ENCODE data around the gene AKR1A1. TPM values are rescaled to one million over a fixed set of nuclear protein-coding genes. Genes with fewer than 3 reads are reported as not detected.
A peak's percentile ranks its signal among the peaks of the same experiment; 100 is the strongest.

The AKR1A1 gene
- total RNA-seq, 1 donor from 2014 or later, result 182 TPM

GRCh38 chr1:45563843-45564242 lies 13.2 kb downstream of the AKR1A1 start:
- no peak for TF ChIP-seq CTCF (IDR thresholded peaks at IDR 0.05; ENCODE audit: partially characterized antibody, unreplicated experiment)
- peaks cover 3% of the 10 kb centered on the region for H3K27me3 Mint-ChIP-seq (ENCODE audit: unreplicated experiment)

GRCh38 chr1:45566722-45567121 lies 16.1 kb downstream of the AKR1A1 start:
- peaks cover 4% of the 10 kb centered on the region for H3K9me3 Mint-ChIP-seq (ENCODE audit: unreplicated experiment)
- H3K36me3 Mint-ChIP-seq (ENCODE audit: unreplicated experiment), result no peaks in the 10 kb centered on the region
- peaks cover 1% of the 10 kb centered on the region for H3K4me1 Mint-ChIP-seq (ENCODE audit: low read depth, unreplicated experiment)
- H3K27ac Mint-ChIP-seq (ENCODE audit: unreplicated experiment), result no peak overlapping the region
- peaks cover 3% of the 10 kb centered on the region for H3K27me3 Mint-ChIP-seq (ENCODE audit: unreplicated experiment)
- no peak for TF ChIP-seq CTCF (IDR thresholded peaks at IDR 0.05; ENCODE audit: partially characterized antibody, unreplicated experiment)
- H3K4me3 Mint-ChIP-seq (ENCODE audit: unreplicated experiment), result no peak overlapping the region
- DNase-seq, result no peak

More at GRCh38 chr1:45563843-45564242, 13.2 kb downstream of the AKR1A1 start:
- H3K4me3 Mint-ChIP-seq (ENCODE audit: unreplicated experiment), result no peak overlapping the region
- H3K4me1 Mint-ChIP-seq (ENCODE audit: low read depth, unreplicated experiment), result no peaks in the 10 kb centered on the region
- no peaks in the 10 kb centered on the region for H3K36me3 Mint-ChIP-seq (ENCODE audit: unreplicated experiment)
- no peak overlapping the region for H3K27ac Mint-ChIP-seq (ENCODE audit: unreplicated experiment)
- peaks cover 4% of the 10 kb centered on the region for H3K9me3 Mint-ChIP-seq (ENCODE audit: unreplicated experiment)
- no peak for DNase-seq

GRCh38 chr1:45567911-45568310 lies 17.3 kb downstream of the AKR1A1 start:
- no peak overlapping the region for H3K4me3 Mint-ChIP-seq (ENCODE audit: unreplicated experiment)
- H3K27ac Mint-ChIP-seq (ENCODE audit: unreplicated experiment), result no peak overlapping the region
- H3K27me3 Mint-ChIP-seq (ENCODE audit: unreplicated experiment), result peaks cover 4% of the 10 kb centered on the region
- DNase-seq, result no peak
- peaks cover 1% of the 10 kb centered on the region for H3K4me1 Mint-ChIP-seq (ENCODE audit: low read depth, unreplicated experiment)
- no peaks in the 10 kb centered on the region for H3K36me3 Mint-ChIP-seq (ENCODE audit: unreplicated experiment)
- no peak for TF ChIP-seq CTCF (IDR thresholded peaks at IDR 0.05; ENCODE audit: partially characterized antibody, unreplicated experiment)
- peaks cover 4% of the 10 kb centered on the region for H3K9me3 Mint-ChIP-seq (ENCODE audit: unreplicated experiment)

GRCh38 chr1:45568421-45568820 lies 17.8 kb downstream of the AKR1A1 start:
- Mint-ChIP-seq H3K27me3 (ENCODE audit: unreplicated experiment) (peaks cover 4% of the 10 kb centered on the region), H3K27ac (ENCODE audit: unreplicated experiment) (peak overlapping the region; percentile 31), H3K36me3 (ENCODE audit: unreplicated experiment) (no peaks in the 10 kb centered on the region), H3K9me3 (ENCODE audit: unreplicated experiment) (peaks cover 4% of the 10 kb centered on the region), H3K4me3 (ENCODE audit: unreplicated experiment) (no peak overlapping the region), H3K4me1 (ENCODE audit: low read depth, unreplicated experiment) (peaks cover 1% of the 10 kb centered on the region)
- DNase-seq, result no peak
- TF ChIP-seq CTCF (IDR thresholded peaks at IDR 0.05; ENCODE audit: partially characterized antibody, unreplicated experiment), result no peak

- Mint-ChIP-seq H3K4me3 (ENCODE audit: unreplicated experiment) (no peak overlapping the region), H3K27ac (ENCODE audit: unreplicated experiment) (no peak overlapping the region), H3K27me3 (ENCODE audit: unreplicated experiment) (peaks cover 4% of the 10 kb centered on the region), H3K9me3 (ENCODE audit: unreplicated experiment) (peaks cover 4% of the 10 kb centered on the region), H3K36me3 (ENCODE audit: unreplicated experiment) (no peaks in the 10 kb centered on the region), H3K4me1 (ENCODE audit: low read depth, unreplicated experiment) (peaks cover 1% of the 10 kb centered on the region)
- no peak for DNase-seq
- no peak for TF ChIP-seq CTCF (IDR thresholded peaks at IDR 0.05; ENCODE audit: partially characterized antibody, unreplicated experiment)
Measured at GRCh38 chr1:45569571-45569961, 18.9 kb downstream of the AKR1A1 start.

Measured in glutamatergic neuron (in vitro differentiated cells).